Stomach (tissue), 9 donors: ENCODE data around the gene SORCS1. TPM values are rescaled to one million over a fixed set of nuclear protein-coding genes. Genes with fewer than 3 reads are reported as not detected.

Experiments
- DNase-seq, 2 donors: peaks; one replicate each; pipeline versions ENCODE4 v3.0.0 to v3.0.0-alpha.2; 2013 to 2019
- H3K27ac ChIP-seq, 5 donors: fragments of 200-600 bp in 4 of 5; sonication (generic) in 4 of 5; one replicate each; pipeline ENCODE4 v1.5.1; 2013 to 2019; ENCODE audit warnings: mild to moderate bottlenecking in 1 of 5, moderate library complexity in 1 of 5
- H3K27me3 ChIP-seq, 3 donors: fragments of 200-600 bp; sonication (generic); one replicate each; pipeline ENCODE4 v1.5.1; 2017 to 2019; ENCODE audit warnings: mixed run types in 1 of 3
- H3K36me3 ChIP-seq, 4 donors: fragments of 200-600 bp; sonication (generic); 1 replicate in 3 of 4; 2 replicates in 1 of 4; pipeline ENCODE4 v1.5.1; 2016 to 2019
- H3K4me1 ChIP-seq, 4 donors: fragments of 200-600 bp; sonication (generic); one replicate each; pipeline ENCODE4 v1.5.1; 2016 to 2019
- H3K4me3 ChIP-seq, 4 donors: fragments of 200-600 bp; sonication (generic) in 3 of 4; one replicate each; pipeline ENCODE4 v1.5.1; 2016 to 2019; ENCODE audit warnings: mild to moderate bottlenecking in 1 of 4
- H3K9me3 ChIP-seq, 4 donors: fragments of 200-600 bp; sonication (generic); one replicate each; pipeline ENCODE4 v1.5.1; 2016 to 2019
- CTCF ChIP-seq, 7 experiments: fragments of 450-650 bp in 4 of 7; fragments of 200-600 bp in 3 of 7; sonication (generic) in 3 of 7; IDR thresholded peaks; one replicate each; pipeline ENCODE4 v1.5.1; 2016 to 2019; ENCODE audit warnings: antibody characterized with exemption in 7 of 7, control low read depth in 2 of 7, mild to moderate bottlenecking in 1 of 7
- EP300 ChIP-seq: sonication (generic); formaldehyde crosslinking; IDR thresholded peaks from one replicate; pipeline ENCODE4 v1.6.1; 2017; ENCODE audit warnings: antibody characterized with exemption
- POLR2A ChIP-seq, 4 donors: fragments of 450-650 bp; IDR thresholded peaks; one replicate each; pipeline ENCODE4 v1.6.1; 2016; ENCODE audit warnings: antibody characterized with exemption in 4 of 4, control low read depth in 2 of 4, mild to moderate bottlenecking in 1 of 4, moderate library complexity in 1 of 4
- POLR2AphosphoS5 ChIP-seq, 3 donors: sonication (generic); formaldehyde crosslinking; IDR thresholded peaks; one replicate each; pipeline ENCODE4 v1.6.1; 2016; ENCODE audit warnings: antibody characterized with exemption in 3 of 3
- WGBS, 5 donors: extraction: QIAGEN DNeasy Blood & Tissue Kit in 3 of 5; methylation state at CpG; one replicate each; pipeline versions ENCODE4 v1.1.5 to v1.1.7; 2013 to 2018; 5-methylcytosine and 5-hydroxymethylcytosine counted together
- intact Hi-C: fragments of 100-400 bp; cut with DNase I; formaldehyde crosslinking; loops from one replicate; pipeline ENCODE4 v1.15.1; 2023; ENCODE audit warnings: low total_unique reads
- polyA plus RNA-seq, 3 donors: library from polyadenylated mRNA; stranded (reverse); fragments of 200-250 nt; gene quantifications; one replicate each; pipeline ENCODE4 v1.2.3, GENCODE V29; 2013
- total RNA-seq, 5 donors: library from RNA; depleted of rRNA; stranded (reverse); fragments of >200 nt; gene quantifications; one replicate each; pipeline versions ENCODE4 v1.1.0 to v1.2.3, GENCODE V29; 2014 to 2016
- donor health status: healthy with polysubstance abuse.
- donor health status: Bipolar disorder and iron deficiency.
- donor health status: healthy.

SORCS1 gene
- total and polyA plus RNA-seq, 8 donors = 0.25 to 10.1 (median 0.69) TPM

GRCh38 chr10:106694696-106695095, 469.8 kb downstream of the SORCS1 start:
- intact Hi-C loops = no loop called here
- H3K4me3 ChIP-seq = no peak overlapping the region
- no peaks in the 10 kb centered on the region for H3K9me3 ChIP-seq
- H3K4me1 ChIP-seq = no peaks in the 10 kb centered on the region
- DNase-seq = no peak
- H3K36me3 ChIP-seq = no peaks in the 10 kb centered on the region
- TF ChIP-seq CTCF (IDR thresholded peaks at IDR 0.05) (no peak), EP300 (no peak), POLR2A (IDR thresholded peaks at IDR 0.05) (no peak), POLR2AphosphoS5 (IDR thresholded peaks at IDR 0.05) (no peak)
- no peaks in the 10 kb centered on the region for H3K27me3 ChIP-seq
- 48 to 63% (median 58%) methylated on average over 1 of the region's 1 CpG for WGBS, 5 donors
- no peak overlapping the region for H3K27ac ChIP-seq

- Histone ChIP-seq H3K27me3 (no peaks in the 10 kb centered on the region), H3K4me3 (no peak overlapping the region), H3K27ac (no peak overlapping the region), H3K36me3 (no peaks in the 10 kb centered on the region), H3K4me1 (no peaks in the 10 kb centered on the region), H3K9me3 (peaks cover 0 to 2% (median 0%) of the 10 kb centered on the region in 4 donors)
- TF ChIP-seq POLR2A (IDR thresholded peaks at IDR 0.05) (no peak), EP300 (no peak), CTCF (IDR thresholded peaks at IDR 0.05) (no peak), POLR2AphosphoS5 (IDR thresholded peaks at IDR 0.05) (no peak)
- intact Hi-C loops = no loop called here
- DNase-seq = peak in 1 of 2 donors; percentile 30
Measured at GRCh38 chr10:106682175-106682574, 482.3 kb downstream of the SORCS1 start.

- Histone ChIP-seq H3K4me1 (no peaks in the 10 kb centered on the region), H3K27ac (no peak overlapping the region), H3K9me3 (peaks cover 0 to 9% (median 3%) of the 10 kb centered on the region in 4 donors), H3K4me3 (no peak overlapping the region), H3K36me3 (no peaks in the 10 kb centered on the region), H3K27me3 (no peaks in the 10 kb centered on the region)
- 80 to 87% (median 85%) methylated on average over 2 of the region's 2 CpGs for WGBS, 5 donors
- no peak for DNase-seq
- intact Hi-C loops = no loop called here
- no peak for TF ChIP-seq POLR2A (IDR thresholded peaks at IDR 0.05)
- no peak for TF ChIP-seq CTCF (IDR thresholded peaks at IDR 0.05)
- TF ChIP-seq POLR2AphosphoS5 (IDR thresholded peaks at IDR 0.05) = no peak
- no peak for TF ChIP-seq EP300
Measured at GRCh38 chr10:106680061-106680460, 484.4 kb downstream of the SORCS1 start.

GRCh38 chr10:106679314-106679713, 485.2 kb downstream of the SORCS1 start:
- Histone ChIP-seq H3K27ac (no peak overlapping the region), H3K9me3 (peaks cover 0 to 9% (median 3%) of the 10 kb centered on the region in 4 donors), H3K36me3 (no peaks in the 10 kb centered on the region), H3K27me3 (no peaks in the 10 kb centered on the region), H3K4me3 (no peak overlapping the region), H3K4me1 (no peaks in the 10 kb centered on the region)
- intact Hi-C loops = no loop called here
- no peak for TF ChIP-seq POLR2A (IDR thresholded peaks at IDR 0.05)
- no peak for TF ChIP-seq EP300
- no peak for TF ChIP-seq POLR2AphosphoS5 (IDR thresholded peaks at IDR 0.05)
- TF ChIP-seq CTCF (IDR thresholded peaks at IDR 0.05) = no peak
- DNase-seq = no peak
